CD1c-positive myeloid dendritic cell (primary cell): Measurements from ENCODE around the gene VPS4B.
"Not testable (repeated sequence)": the region's sequence is repeated elsewhere in the genome, so short reads cannot be mapped to it uniquely, and the experiment has no call there.

Source experiments
- DNase-seq: peaks from one replicate; pipeline ENCODE4 v3.0.0-alpha.2; 2016; ENCODE audit errors: extremely low spot score

The VPS4B gene

DNA sequence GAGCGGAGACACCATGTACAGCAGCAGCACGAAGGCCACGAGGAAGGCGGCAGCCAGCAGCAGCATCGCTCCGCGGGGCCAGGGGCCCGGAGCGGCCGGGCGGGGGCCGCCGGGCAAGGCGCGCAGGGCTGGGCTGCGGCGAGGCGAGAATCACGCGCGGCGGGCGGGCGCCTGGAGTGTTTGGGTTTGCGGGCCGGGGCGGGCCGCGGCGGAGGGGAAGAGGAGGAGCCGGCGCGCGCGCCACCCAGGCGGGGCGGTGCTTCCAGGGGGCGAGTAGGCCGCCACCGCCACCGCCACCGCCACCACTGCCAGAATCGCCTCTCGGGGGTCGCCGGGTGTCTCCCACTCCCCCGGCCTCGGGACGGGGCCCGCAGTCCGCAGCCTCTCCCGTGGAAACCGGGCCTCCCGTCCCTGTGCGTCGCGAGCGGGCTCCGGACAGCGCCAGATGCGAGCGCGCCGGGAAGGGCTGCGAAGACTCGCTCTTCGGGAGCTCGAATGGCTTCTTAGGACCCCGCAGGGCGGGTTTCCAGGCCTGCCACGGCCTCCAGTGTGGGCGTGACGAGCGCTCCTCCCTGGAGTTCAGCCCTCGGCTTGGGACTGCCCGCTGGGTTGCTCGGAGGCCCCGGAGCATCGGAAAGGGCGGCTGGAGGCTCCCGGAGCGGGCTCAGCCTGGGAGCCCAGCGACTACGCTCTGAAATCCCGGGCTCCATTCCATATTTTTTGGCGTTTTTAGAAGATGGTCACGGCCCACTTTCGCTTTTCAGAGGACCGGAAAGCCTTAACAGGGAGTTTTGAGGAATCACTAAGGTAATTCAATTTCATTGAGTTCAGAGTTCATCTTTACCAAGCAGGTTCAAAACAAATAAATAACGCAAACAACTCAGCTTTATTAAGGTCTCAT, 55.0 kb downstream of the VPS4B start, which contains the start of gene KDSR:
Gene KDSR (minus strand): TSS at position 154 of the 901 bp plus-strand sequence. CDS start 88 bp downstream, at position 66.
- peak; percentile 97 for DNase-seq

DNA sequence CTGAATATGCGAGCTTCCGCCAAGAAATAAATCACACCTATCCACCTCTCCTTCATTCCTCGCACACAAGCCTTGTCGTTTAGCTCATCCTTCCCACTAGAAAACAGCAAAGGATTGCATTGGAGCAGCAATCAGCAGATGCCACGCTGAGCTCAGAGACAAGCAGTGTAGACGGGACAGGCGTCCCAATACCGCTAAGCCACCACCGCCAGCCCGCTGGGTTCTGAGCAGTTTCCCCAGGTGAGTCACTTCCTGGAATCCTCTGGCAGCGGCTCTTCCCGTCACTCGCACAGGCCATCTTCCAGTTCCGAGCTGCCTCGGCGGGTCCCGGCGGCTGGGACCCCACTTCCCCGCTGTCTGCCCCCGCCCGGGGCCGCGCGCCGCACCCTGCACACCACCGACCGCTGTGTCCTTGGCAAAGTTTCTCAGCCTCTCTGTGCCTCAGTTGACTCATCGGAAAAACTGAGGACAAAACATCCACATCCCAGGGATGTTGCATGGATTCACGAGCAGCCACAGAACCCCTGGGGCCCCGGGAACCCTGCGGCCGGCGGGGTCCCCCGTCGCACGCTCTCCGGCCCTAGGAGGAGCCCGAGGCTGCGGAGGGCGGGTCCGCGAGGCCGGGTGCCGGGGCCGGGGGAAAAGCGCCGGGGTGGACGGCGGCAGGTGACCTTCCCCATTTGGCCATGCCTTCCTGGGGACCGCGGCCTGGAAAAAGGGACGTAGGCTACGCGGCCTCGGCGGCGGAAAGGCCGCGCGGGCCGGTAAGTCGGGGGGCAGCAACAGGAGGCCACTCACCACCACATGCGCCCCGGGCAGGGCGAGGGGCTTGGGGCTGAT, 55.8 kb downstream of the VPS4B start:
- peak; percentile 56 for DNase-seq

DNA sequence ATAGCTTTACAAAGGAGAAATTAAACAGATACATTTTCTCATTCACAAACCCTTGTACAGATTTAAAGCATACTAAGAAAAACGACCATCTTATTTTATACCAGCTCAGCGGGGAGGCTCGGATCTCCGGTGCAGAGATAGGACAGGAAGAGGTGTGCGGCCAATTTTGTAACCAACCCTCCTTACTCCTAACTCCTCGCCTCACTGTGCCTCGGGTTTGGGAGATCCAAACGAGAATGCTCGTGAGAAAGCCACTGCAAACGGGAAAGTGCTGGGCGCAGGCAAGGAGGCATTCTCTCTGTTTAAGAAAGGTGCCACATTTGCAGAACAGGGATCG, 56.4 kb downstream of the VPS4B start:
- no peak for DNase-seq

DNA sequence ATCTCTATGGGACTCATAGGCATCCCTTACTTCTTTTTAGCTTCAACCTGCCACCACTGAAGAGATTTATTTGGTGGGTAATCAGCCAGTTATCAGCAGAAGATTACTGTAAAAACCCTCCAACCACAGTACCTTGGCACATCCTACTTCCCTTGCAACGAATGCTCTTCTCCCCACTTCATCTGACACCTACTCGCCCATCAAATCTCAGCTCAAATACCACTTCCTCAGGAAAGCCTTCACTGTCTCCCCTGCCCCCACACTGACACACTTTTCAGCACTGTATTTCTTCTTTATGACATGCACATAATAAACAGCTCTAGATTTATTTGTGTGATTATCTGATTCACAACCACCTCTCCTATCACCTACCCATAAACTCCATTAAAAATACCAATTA, 58.3 kb downstream of the VPS4B start:
- DNase-seq, result peak; percentile 6

DNA sequence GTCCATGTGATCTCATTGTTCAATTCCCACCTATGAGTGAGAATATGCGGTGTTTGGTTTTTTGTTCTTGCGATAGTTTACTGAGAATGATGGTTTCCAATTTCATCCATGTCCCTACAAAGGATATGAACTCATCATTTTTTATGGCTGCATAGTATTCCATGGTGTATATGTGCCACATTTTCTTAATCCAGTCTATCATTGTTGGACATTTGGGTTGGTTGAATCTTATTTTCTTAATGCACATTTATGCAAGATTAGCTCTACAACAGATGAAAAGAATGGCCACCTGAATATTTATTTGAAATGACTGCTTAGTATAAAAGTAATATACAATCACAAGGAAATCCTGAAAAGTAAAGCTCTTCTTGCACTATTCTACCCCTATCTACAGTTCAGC, 58.9 kb downstream of the VPS4B start:
- not testable (repeated sequence) for DNase-seq

DNA sequence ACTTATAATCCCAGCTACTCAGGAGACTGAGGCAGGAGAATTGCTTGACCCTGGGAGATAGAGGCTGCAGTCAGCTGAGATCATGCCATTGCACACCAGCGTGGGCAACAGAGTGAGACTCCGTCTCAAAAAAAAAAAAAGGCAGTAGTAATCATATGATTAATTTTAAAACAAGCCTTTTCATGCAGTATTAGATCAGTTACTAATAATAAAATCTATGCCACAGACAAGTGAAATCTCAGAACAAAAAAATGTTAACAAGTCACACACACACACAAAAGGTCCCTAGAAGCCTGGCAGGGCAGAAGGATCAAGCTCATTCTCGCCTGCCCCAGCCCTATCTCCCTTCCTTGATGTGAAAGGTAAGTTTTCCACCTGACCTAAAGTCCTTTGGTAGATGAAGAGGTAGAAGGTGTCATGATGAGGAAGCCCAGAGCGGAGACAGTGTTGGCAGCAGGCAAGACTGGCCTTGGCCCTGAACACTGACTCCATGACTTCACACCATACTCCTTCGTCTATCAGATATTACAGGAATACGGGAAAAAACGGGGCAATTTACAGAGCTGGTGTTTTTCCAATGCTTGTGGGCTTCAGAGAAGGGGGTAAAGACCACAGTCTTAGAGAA, 65.9 kb downstream of the VPS4B start:
- DNase-seq, result no peak

DNA sequence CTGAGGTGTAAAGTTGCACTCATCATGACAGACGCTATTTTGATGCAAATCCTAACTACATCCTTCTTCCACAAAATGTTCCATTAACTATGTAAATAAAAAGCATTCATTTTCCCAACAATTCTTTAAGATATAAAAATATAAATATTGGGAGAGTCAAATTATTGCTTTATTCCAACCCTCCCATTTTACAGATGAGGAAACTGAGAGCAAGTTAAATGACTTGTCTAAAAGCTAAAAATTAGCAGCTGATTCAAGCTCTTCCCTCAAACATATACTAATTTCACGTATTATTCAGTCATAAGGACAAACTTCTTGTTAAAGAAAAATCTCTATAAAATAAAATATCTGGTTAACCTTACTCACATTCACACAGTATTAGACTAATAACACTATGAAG, 72.0 kb downstream of the VPS4B start:
- DNase-seq, result no peak

DNA sequence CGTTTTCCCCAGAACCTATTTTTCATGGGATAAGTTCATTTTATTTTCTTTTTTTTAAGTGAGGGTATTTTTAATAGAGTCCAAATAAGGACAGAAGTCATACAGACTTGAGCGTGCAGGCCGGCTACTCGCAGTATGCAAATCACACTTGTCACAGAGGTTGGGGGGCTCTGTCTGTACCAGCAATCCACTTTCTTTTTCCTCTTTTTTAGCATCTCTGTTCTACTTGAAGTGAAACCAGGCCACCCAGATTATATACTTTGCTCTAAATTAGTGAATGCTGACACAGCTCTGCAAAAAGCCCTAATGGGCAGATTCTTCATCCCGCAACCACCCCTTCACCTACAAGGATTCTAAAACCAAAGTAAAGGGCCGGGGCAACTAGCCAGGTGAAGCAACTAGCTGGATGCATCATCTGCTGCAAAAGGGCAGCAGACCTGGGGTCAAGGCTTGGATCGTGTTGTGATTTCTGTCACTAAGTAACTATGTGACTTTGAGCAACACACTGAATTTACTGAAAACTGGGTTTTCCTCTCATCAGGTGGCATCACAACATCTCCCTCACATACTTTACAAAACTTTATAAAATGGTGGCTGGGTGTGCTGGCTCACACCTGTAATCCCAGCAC, 73.7 kb downstream of the VPS4B start:
- no peak for DNase-seq

DNA sequence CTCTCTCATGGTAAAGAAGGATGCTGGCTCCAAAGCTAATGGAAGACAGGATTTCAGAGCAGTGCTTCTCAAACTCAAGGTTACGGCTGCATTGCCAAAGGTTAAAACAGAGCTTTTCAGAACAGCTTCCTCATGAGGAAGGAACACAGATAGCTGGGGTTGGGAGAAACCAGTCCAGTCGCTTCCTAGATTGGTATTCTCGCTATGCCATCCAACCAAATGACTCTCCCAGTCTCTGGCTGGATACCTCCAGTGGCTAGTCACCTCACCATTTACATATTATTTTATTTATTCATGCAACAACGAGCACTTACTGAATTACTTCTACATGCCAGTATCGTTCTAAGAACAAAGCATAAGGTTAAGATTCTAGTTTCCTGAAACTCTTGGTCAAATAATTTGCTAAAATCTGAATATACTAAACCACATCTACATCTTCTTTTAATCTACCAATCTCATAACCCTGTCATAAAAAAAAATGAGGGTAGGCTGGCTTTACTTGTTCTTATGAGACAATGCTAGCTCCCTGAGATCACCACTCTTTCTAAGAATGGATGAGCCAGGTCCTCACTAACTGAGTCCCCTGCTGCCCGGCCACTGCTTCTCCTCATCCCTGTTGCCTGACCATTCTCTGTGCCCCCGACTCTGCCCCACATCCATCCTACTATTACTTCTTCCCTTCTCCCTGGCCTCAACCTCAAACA, 75.6 kb downstream of the VPS4B start:
- no peak for DNase-seq

DNA sequence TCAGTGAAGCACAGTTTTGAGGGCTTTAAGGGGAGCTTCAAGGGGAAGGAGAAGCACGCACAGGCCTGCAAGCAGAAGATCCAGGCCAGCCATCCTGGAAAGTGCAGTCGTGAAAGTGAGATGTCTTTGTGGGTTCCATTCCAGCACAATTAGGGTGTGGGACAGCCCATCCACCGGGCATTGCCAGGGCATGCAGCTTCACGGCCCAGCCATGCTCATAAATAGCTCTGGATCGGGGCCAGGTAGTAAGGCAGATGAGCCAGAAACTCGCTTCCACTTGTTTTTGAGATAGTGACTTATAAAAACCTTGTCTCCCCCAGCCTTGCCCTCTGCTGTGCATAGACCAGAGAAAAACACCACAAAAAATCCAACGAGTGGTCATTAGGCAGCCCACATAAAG, 76.2 kb downstream of the VPS4B start:
- DNase-seq, result no peak

DNA sequence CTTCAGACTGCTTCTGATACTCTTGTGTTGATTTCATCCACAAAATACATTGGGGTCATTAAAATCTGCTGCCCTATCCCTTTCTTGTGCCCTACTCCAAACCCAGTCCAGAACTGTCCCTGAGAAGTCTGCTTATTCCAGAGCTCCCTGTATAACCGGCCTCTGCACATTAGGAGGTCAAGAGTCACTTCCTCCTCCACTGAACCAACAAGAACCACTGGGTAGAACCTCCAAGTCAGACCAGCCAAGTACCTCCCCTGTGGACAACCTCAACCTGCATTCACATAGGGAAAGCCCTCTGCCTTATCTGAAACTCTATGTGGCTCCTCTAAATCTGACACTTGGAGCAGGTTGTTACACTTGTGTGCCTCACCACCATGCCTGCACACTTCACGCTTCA, 77.4 kb downstream of the VPS4B start:
- no peak for DNase-seq

DNA sequence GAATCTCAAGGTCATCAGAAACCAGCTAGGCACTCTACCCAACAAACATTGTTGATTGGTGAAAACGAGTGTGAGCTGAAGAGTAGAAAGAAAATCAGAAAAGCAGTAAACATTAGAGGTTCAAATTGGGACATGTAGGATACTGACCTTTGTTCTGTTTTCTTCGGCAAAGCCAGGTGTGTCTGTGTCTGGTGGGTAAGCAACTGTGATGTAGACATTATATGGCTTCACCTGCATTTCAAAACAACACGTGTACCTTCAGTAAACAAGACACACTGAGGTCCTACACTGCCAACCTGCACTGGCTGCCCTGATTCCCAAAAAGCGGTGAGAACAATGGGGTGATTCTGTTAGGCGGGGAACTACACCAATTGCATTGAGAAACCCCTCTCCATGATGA, 78.0 kb downstream of the VPS4B start:
- no peak for DNase-seq

DNA sequence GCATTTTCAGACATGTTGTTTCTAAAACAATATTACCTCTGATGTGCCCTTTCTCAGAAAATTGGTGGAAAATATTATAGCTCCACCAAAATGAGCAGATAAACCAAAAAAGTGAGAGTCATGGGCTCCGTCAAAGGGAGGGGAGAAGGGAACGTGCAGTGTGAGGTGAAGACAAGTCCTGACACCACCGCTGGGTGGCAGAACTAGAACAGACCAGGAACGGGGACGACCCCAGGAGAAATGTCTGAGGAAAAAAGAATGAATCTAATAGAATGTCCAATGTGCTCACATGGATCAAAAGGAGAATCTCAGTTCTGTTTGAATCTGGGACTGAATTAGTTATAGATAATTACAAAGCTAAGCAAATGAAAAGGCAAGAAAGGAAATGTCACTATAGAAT, 80.1 kb downstream of the VPS4B start:
- peak; percentile 1 for DNase-seq

DNA sequence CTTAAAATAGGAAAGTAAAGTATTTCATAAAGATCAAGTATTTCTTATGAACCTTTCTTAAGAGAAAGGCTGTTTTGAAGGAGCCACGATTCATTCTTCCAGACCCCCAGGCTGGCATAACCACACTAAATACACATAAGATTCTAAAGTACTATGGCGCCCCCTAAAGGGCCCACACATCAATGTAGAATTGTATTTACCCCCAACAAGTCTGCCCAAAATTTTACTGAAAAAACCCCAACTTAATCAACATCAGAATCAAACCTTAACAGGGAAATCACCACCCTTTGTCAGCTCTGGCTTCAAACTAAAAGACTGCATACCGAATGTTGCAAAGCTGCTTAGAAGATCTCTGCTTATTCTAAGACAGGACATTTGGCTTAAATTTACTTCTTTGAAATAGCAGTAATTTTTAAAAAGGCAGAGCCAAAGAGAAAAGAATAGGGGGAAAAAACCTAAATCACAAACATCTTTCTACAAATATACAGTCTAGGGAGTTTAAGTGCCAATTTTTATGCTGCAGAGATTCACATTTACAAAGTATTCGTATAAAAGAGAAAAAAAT, 82.3 kb downstream of the VPS4B start:
- peak; percentile 64 for DNase-seq
